Subcutaneous adipose tissue (tissue), 4 donors: ENCODE data around the gene TASP1. TPM values are rescaled to one million over a fixed set of nuclear protein-coding genes. Genes with fewer than 3 reads are reported as not detected.

Experiments used
- total RNA-seq, 4 donors: library from RNA; depleted of rRNA; stranded (reverse); fragments of >200 nt; gene quantifications; one replicate each; pipeline ENCODE4 v1.1.0, GENCODE V29; 2016
- TF ChIP-seq, protein P1 (sequence below): fragments of 450-650 bp; IDR thresholded peaks from one replicate; pipeline ENCODE4 v1.5.1; 2016; ENCODE audit warnings: low read depth, mild to moderate bottlenecking, control low read depth, antibody characterized with exemption, moderate library complexity

Gene TASP1
- total RNA-seq, 4 donors from 2014 or later = 9.5 to 23.7 (median 11.8) TPM

DNA sequence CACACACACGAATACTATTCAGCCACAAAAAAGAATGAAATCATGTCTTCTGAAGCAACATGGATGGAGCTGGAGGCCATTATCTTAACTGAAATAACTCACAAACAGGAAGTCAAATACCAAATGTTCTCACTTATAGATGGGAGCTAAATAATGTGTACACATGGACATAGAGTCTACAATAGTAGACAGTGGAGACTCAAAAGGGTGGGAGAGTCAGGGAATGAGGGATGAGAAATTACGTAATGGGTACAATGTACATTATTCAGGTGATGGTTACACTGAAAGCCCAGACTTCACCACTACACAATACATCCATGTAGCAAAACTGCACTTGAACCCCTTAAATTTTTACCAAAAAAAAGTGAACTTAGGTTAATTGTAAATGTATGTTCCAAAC, 160.4 kb downstream of the TASP1 start:
- TF ChIP-seq, protein P1, sequence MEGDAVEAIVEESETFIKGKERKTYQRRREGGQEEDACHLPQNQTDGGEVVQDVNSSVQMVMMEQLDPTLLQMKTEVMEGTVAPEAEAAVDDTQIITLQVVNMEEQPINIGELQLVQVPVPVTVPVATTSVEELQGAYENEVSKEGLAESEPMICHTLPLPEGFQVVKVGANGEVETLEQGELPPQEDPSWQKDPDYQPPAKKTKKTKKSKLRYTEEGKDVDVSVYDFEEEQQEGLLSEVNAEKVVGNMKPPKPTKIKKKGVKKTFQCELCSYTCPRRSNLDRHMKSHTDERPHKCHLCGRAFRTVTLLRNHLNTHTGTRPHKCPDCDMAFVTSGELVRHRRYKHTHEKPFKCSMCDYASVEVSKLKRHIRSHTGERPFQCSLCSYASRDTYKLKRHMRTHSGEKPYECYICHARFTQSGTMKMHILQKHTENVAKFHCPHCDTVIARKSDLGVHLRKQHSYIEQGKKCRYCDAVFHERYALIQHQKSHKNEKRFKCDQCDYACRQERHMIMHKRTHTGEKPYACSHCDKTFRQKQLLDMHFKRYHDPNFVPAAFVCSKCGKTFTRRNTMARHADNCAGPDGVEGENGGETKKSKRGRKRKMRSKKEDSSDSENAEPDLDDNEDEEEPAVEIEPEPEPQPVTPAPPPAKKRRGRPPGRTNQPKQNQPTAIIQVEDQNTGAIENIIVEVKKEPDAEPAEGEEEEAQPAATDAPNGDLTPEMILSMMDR = no peak

DNA sequence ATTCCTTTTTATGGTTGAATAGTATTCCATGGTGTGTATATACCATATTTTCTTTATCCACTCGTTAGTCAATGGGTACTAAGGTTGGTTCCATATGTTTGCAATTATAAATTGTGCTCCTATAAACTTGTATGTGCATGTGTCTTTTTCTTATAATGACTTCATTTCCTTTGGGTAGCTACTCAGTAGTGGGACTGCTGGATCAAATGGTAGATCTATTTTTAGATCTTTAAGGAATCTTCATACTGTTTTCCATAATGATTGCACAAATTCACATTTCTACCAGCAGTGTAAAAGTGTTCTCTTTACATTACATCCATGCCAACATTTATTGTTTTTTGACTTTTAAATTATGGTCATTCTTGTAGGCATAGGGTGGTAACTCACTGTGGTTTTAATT, 164.3 kb downstream of the TASP1 start:
- TF ChIP-seq, protein P1 = no peak

DNA sequence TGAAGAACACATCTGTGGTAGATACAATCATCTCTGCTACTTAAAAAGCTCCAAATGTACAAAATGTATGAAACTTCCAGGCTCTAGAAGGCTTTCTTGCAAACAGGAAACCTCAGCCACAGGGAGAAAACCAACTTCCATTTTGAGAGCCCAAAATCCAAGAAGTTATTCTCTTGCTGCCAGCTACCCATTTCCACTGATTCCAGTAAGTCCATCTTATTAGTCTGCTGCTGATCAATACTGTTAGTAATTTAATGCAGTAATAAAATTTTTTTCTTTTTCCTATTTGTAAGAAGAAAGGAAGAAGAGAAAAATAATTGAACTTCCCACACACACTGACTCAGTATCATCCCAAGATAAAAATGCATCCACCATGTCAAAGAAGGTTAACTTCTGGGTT, 169.5 kb downstream of the TASP1 start:
- TF ChIP-seq, protein P1 = no peak

DNA sequence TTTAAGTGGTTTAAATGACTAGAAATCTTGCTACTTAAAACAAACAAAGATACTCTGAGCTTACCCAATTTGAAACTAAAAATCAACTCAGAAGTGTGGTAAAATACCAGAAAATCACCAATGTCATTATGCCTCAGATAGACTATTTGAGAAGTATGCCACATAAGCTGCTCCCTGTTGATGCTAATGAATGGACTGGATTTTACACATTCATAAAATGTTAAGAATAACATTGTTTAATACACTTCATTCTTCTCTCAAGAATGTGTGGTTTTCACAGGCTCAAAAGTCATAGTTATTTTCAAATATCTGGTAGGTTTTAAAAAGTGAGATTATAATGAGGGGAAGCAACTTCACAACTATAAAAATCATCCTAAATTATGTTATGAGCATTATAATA, 170.6 kb downstream of the TASP1 start:
- TF ChIP-seq, protein P1 = no peak

DNA sequence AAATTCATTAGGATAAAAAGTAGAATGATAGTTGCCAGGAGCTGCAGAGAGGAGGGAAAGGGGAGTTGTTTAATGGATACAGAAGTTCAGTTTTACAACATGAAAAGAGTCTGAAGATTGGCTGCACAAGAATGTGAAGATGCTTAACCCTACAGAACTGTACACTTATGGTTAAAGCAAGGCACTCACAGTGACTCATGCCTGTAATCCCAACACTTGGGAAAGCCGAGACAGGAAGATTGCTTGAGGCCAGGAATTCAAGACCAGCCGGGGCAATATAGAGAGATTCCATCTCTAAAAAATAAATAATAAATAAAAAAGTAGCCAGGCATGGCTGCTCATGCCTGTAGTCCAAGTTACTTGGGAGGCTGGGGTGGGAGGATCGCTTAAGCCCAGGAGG, 174.0 kb downstream of the TASP1 start:
- TF ChIP-seq, protein P1 = no peak

DNA sequence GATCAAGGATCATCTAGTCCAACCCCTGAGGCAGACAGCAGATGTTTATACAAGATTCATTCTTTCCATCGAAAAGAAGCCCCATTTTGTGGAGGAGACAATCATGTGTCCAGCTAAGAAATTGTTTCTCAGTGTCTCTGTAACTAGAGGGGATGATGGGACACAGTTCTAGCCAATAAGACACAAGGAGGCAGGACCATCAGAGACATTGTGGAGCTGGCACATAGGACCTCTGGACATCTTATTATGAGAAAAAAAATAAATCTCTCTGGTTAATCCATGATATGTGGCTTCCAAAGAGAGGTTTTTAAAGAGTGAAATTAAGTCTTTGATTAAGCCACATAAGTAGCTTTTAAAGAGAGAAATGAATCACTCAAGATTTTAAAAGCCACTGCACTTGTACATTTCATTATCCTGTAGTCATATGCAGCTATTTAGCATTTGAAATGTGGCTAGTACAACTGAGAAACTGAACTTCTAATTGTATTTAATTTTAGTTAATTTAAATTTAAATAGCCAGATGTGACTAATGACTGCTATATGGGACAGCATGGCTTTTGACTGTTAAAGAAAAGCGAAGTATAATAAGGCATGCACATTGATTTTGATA, 176.8 kb downstream of the TASP1 start:
- TF ChIP-seq, protein P1 = no peak

DNA sequence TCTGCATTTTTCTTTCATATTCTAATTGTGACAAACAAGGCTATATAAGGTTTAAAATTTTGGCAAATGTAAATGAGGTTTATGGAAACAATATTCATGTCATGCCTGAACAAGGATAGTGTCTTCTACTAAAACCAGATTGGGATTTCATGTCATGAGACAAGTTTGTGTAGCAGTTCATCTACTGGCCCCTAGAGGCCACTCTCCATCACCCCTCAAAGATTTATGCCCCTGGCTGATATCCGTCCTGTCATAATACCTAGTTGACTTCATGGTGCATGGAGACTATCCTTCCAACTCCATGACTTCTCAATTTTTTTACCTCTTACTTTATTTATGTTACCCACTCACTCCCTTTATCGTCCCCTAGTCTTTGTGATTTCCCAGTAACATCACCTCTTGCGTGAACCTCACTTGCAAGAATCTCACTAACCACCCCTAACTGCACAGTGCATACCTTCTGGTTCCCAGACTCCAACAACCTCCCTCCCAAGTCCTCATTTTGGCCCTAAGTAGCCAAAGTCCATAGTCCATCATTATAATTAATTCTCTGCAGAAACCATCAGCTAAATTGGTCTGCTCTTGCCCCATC, 179.8 kb downstream of the TASP1 start:
- TF ChIP-seq, protein P1 = no peak
